ENCODE measurements around the gene CTDSP2.
A peak's percentile ranks its signal among the peaks of the same experiment; 100 is the strongest.

CTDSP2 gene

DNA sequence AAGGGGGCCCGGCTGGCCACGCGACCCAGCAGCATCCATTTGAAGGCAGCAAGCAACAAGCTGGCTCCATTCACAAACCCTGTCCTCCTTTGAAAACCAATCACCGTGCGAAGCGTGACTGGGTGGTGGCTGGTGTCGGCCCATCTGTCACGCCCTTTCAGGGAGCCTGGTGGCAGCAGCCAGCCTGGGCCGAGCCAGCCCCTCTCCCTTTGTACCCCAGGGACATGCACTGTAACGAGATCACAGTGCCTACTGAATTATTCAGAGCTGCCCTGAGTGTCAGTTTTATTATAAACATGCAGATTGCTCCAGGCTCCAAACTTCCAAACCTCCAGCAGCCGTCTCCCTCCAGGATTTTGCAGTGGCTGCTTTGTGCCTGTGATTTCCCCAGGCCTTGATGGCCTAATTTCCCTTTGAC is 22.3 kb upstream of the CTDSP2 start:
- peak; percentile 58 to 83 for DNase-seq
- Histone ChIP-seq H3K4me1 (peaks cover 0 to 41% (median 25%) of the 10 kb centered on the region in 4 donors), H3K9me3 (no peaks in the 10 kb centered on the region), H3K27me3 (no peaks in the 10 kb centered on the region), H3K36me3 (no peaks in the 10 kb centered on the region), H3K4me3 (no peak overlapping the region), H3K27ac (peak overlapping the region; percentile 69 to 70)
- TF ChIP-seq, protein P1, sequence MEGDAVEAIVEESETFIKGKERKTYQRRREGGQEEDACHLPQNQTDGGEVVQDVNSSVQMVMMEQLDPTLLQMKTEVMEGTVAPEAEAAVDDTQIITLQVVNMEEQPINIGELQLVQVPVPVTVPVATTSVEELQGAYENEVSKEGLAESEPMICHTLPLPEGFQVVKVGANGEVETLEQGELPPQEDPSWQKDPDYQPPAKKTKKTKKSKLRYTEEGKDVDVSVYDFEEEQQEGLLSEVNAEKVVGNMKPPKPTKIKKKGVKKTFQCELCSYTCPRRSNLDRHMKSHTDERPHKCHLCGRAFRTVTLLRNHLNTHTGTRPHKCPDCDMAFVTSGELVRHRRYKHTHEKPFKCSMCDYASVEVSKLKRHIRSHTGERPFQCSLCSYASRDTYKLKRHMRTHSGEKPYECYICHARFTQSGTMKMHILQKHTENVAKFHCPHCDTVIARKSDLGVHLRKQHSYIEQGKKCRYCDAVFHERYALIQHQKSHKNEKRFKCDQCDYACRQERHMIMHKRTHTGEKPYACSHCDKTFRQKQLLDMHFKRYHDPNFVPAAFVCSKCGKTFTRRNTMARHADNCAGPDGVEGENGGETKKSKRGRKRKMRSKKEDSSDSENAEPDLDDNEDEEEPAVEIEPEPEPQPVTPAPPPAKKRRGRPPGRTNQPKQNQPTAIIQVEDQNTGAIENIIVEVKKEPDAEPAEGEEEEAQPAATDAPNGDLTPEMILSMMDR (IDR thresholded peaks at IDR 0.05) = no peak
- intact Hi-C loops (cut with DNase I; ENCODE audit: low total_unique reads) = no loop called here

DNA sequence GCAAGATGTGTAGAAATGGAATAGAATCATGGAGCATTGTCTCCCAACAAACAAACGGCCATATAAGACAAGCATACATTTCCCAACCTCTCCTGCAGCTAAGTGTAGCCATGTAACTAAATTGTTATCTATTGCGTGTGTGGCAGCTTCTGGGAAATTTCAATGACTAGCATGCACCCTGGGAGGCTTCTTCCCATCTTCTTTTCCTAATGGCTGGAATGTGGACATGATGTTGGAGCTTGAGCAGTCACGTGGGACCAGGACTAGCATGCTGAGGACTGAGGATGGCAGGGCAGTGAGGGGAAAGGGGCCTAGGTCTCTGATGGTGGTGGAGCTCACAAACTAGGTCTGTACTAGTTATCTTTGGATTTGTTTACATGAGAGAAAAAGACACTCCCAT is 21.7 kb upstream of the CTDSP2 start:
- peaks cover 0 to 41% (median 29%) of the 10 kb centered on the region in 4 donors for H3K4me1 ChIP-seq
- peak overlapping the region; percentile 69 to 70 for H3K27ac ChIP-seq
- H3K9me3 ChIP-seq = no peaks in the 10 kb centered on the region
- intact Hi-C loops (cut with DNase I; ENCODE audit: low total_unique reads) = no loop called here
- no peak for DNase-seq
- H3K36me3 ChIP-seq = no peaks in the 10 kb centered on the region
- no peak overlapping the region for H3K4me3 ChIP-seq
- TF ChIP-seq, protein P1 (IDR thresholded peaks at IDR 0.05) = no peak
- H3K27me3 ChIP-seq = no peaks in the 10 kb centered on the region

DNA sequence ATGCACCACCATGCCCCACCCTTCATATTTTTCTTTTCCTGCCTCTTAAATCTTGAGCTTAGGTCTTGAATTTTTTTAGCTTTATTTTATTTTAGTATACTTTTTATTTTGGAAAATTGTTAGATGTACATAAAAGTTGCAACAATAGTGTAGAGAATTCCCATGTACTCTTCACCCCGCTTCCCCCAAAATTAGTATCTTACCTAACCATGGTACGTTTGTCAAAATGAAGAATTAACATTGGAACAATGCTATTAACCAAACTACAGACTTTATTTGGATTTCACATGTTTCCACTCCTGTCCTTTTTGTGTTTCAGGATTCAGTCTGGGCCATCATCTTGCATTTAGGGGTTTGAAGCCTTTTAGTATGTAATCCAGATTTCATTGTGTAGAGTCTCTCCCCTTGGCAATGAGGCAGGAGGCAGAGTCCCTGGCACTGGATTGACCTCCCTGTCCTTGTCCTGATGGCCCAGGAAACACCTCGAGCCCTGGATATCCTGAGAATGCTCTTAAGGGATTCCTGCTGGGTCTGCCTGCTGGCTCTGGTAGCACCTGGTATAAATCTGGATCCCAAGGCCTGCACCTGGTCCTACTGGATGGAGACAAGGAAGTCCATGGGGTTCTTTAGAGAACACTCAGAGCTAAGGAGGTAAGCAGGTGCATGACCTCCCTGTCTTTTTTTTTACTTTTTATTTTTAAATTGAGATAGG is 19.9 kb upstream of the CTDSP2 start:
- intact Hi-C loops (cut with DNase I; ENCODE audit: low total_unique reads) = no loop called here

DNA sequence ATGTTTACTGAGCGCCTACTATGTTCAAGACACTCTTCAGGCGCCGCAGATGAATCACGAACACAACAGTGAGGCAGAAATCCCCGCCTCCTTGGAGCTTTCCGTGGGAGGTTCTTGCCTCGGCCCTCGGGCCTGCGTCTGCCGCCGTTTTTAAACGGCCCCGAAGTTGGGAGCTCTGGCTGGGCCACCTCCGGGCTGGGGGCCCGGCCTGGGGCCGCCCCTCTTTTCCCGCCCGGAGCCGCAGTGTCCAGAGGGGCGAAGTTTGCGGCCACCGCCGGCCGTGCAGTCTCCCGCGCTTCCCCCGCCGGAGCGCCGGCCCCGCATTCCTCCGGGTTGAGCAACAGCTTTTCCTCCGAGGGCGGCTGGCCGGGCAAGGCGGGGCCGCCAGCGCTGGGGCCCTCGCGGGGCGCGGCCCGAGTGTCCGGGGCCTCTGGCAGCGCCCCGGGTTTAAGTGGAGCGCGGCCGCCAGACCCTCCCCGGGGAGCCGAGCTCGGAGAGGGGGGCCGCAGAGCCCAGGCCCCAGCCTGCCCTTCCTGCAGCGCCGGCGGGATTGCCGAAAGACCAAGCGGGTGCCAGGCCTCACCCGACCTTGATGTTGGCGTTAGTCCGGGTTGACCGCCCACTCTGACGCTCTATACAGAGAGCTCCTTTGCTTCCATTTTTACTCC is 18.7 kb upstream of the CTDSP2 start:
- H3K4me3 ChIP-seq = peak overlapping the region; percentile 59 to 65
- no peaks in the 10 kb centered on the region for H3K27me3 ChIP-seq
- H3K4me1 ChIP-seq = peaks cover 0 to 41% (median 29%) of the 10 kb centered on the region in 4 donors
- intact Hi-C loops (cut with DNase I; ENCODE audit: low total_unique reads) = loop anchor here (1.0 kb wide), 1 partner anchor 18 kb away; no protein-coding TSS in a partner anchor
- DNase-seq = peak; percentile 79 to 94
- peak overlapping the region; percentile 91 for H3K27ac ChIP-seq
- no peaks in the 10 kb centered on the region for H3K9me3 ChIP-seq
- H3K36me3 ChIP-seq = no peaks in the 10 kb centered on the region
- TF ChIP-seq, protein P1 (IDR thresholded peaks at IDR 0.05) = no peak

More for the DNA sequence above, 19.9 kb upstream of the CTDSP2 start:
- H3K27me3 ChIP-seq = no peaks in the 10 kb centered on the region
- TF ChIP-seq, protein P1 (IDR thresholded peaks at IDR 0.05) = no peak
- H3K36me3 ChIP-seq = no peaks in the 10 kb centered on the region
- peaks cover 0 to 41% (median 29%) of the 10 kb centered on the region in 4 donors for H3K4me1 ChIP-seq
- DNase-seq = no peak
- H3K27ac ChIP-seq = peak overlapping the region in 1 of 2 donors; percentile 91
- no peaks in the 10 kb centered on the region for H3K9me3 ChIP-seq
- H3K4me3 ChIP-seq = no peak overlapping the region

DNA sequence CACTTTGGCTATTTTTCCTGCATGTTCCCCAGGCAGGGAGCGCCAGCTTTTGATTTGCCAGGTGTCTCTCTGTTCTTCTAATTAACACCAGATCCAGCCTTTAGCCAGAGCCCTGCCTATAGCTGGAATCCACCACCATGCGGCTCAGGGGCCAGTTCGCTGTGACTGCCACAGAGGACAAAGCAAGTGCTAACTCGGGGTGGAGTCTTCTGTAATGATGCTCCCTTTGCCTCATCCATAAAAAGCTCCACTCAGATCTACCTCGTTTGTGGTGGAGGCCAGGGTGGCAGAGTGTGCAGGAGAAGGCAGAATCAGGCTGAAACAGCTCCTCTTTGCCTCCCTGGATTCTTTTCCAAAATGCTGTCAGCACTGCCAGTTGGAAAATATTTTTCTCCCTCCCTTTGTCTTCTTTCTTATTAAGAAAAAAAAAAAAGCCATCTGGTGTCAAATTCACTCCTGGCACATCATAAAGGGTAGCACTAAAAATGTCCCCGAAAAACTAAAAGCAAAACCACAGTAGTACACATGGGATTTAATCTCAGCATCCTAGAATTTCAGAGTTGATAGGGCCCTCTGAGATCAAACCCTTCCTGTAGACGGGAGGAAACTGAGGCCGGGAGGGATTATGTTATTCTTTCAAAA is 18.0 kb upstream of the CTDSP2 start:
- intact Hi-C loops (cut with DNase I; ENCODE audit: low total_unique reads) = loop anchor here (1.0 kb wide), 1 partner anchor 17 kb away; no protein-coding TSS in a partner anchor
- H3K27me3 ChIP-seq = no peaks in the 10 kb centered on the region
- H3K4me1 ChIP-seq = peaks cover 0 to 37% (median 28%) of the 10 kb centered on the region in 4 donors

More for the DNA sequence above, 18.0 kb upstream of the CTDSP2 start:
- Histone ChIP-seq H3K9me3 (no peaks in the 10 kb centered on the region), H3K27ac (peak overlapping the region; percentile 91), H3K36me3 (no peaks in the 10 kb centered on the region), H3K4me3 (peak overlapping the region; percentile 59 to 65)
- TF ChIP-seq, protein P1 (IDR thresholded peaks at IDR 0.05) = peak in 1 of 2 experiments; percentile 4
- DNase-seq = no peak
